IMR-90 (cell line): ENCODE measurements around the gene COL23A1. TPM values are rescaled to one million over a fixed set of nuclear protein-coding genes. Genes with fewer than 3 reads are reported as not detected.

ENCODE experiments used
- ATAC-seq: fragments of 200-7000 bp; cut with Tn5 transposase; 2 replicates; pipeline ENCODE4 v1.9.1; 2020; ENCODE audit warnings: low read depth, mild to moderate bottlenecking, moderate library complexity
- BruUV-seq: library from RNA; stranded (reverse); fragments of 400-500 nt; replicated peaks from 2 replicates; lab custom pipeline; 2021; lab: Mats Ljungman, UMichigan
- CTCF ChIA-PET: fragments of 300-600 bp; formaldehyde crosslinking; extraction: SDS; loops from one replicate; lab custom pipeline; 2021; ENCODE audit warnings: antibody characterized with exemption; lab: Yijun Ruan, JAX
- POLR2A ChIA-PET: fragments of 300-600 bp; sonication (Branson Sonifier 250); formaldehyde crosslinking; loops from one replicate; lab custom pipeline; 2022; ENCODE audit warnings: antibody characterized with exemption; ENCODE audit not compliant: unreplicated experiment; lab: Charles Lee
- DNase-seq: peaks from one replicate; pipeline ENCODE4 v3.0.0; 2013
- H2AFZ ChIP-seq: replicated peaks from 2 replicates; pipeline ENCODE3; 2013; ENCODE audit warnings: low read length, mild to moderate bottlenecking; ENCODE audit not compliant: poor library complexity
- H2AK5ac ChIP-seq: 2 replicates; pipeline ENCODE4 v1.6.1; 2013; ENCODE audit warnings: low read depth, low read length, inconsistent platforms
- H2AK9ac ChIP-seq: replicated peaks from 2 replicates; pipeline ENCODE3; 2013; ENCODE audit warnings: mild to moderate bottlenecking, low read depth, low read length, moderate library complexity; ENCODE audit not compliant: poor library complexity
- H2BK120ac ChIP-seq: 2 replicates; pipeline ENCODE4 v1.6.1; 2013; ENCODE audit warnings: low read depth, low read length, inconsistent platforms
- H2BK15ac ChIP-seq: 3 replicates; pipeline ENCODE4 v1.6.1; 2013; ENCODE audit warnings: low read depth, low read length, inconsistent platforms
- H2BK20ac ChIP-seq: 2 replicates; pipeline ENCODE4 v1.6.1; 2013; ENCODE audit warnings: low read depth, mild to moderate bottlenecking, inconsistent platforms, low read length, moderate library complexity
- H2BK5ac ChIP-seq: 2 replicates; pipeline ENCODE4 v1.6.1; 2013; ENCODE audit warnings: mild to moderate bottlenecking, low read depth, low read length, inconsistent platforms; ENCODE audit not compliant: poor library complexity, severe bottlenecking
- H3K14ac ChIP-seq: replicated peaks from 2 replicates; pipeline ENCODE4 v1.6.1; 2013; ENCODE audit warnings: low read depth, low read length, inconsistent platforms
- H3K18ac ChIP-seq: 2 replicates; pipeline ENCODE4 v1.6.1; 2013; ENCODE audit warnings: low read depth, low read length, control low read depth
- H3K23ac ChIP-seq: 2 replicates; pipeline ENCODE4 v1.6.1; 2013; ENCODE audit warnings: low read depth, low read length, inconsistent platforms
- H3K27ac ChIP-seq: 2 replicates; pipeline ENCODE4 v1.5.1; 2013; ENCODE audit warnings: mild to moderate bottlenecking, control low read depth, low read length; ENCODE audit not compliant: insufficient read depth
- H3K27me3 ChIP-seq: 2 replicates; pipeline ENCODE4 v1.6.1; 2013; ENCODE audit warnings: low read length; ENCODE audit not compliant: control insufficient read depth, insufficient read depth
- H3K36me3 ChIP-seq: 2 replicates; pipeline ENCODE4 v1.6.1; 2013; ENCODE audit warnings: low read length, mixed read lengths; ENCODE audit not compliant: control insufficient read depth, insufficient read depth
- H3K4ac ChIP-seq: 2 replicates; pipeline ENCODE4 v1.6.1; 2013; ENCODE audit warnings: low read depth, low read length, inconsistent platforms
- H3K4me1 ChIP-seq: 2 replicates; pipeline ENCODE4 v1.6.1; 2013; ENCODE audit warnings: low read length, mixed read lengths; ENCODE audit not compliant: control insufficient read depth, insufficient read depth
- H3K4me2 ChIP-seq: 2 replicates; pipeline ENCODE4 v1.6.1; 2013; ENCODE audit warnings: low read depth, mild to moderate bottlenecking, control low read depth, low read length, moderate library complexity
- H3K4me3 ChIP-seq: 2 replicates; pipeline ENCODE4 v1.5.1; 2013; ENCODE audit warnings: low read depth, mild to moderate bottlenecking, control low read depth, low read length, moderate library complexity; ENCODE audit not compliant: insufficient read depth
- H3K56ac ChIP-seq: 2 replicates; pipeline ENCODE4 v1.6.1; 2013; ENCODE audit warnings: low read length, inconsistent platforms; ENCODE audit not compliant: insufficient read depth; ENCODE audit errors: extremely low read depth
- H3K79me1 ChIP-seq, 2 experiments: 2 replicates each; pipeline ENCODE4 v1.6.1; 2013; ENCODE audit warnings: low read length in 2 of 2, inconsistent platforms in 1 of 2, low read depth in 1 of 2
- H3K9ac ChIP-seq: 2 replicates; pipeline ENCODE4 v1.6.1; 2013; ENCODE audit warnings: low read depth, low read length, control low read depth
- H3K9me1 ChIP-seq: 2 replicates; pipeline ENCODE4 v1.6.1; 2013; ENCODE audit warnings: low read length, inconsistent platforms; ENCODE audit not compliant: insufficient read depth
- H3K9me3 ChIP-seq: 2 replicates; pipeline ENCODE4 v1.6.1; 2013; ENCODE audit warnings: low read length; ENCODE audit not compliant: control insufficient read depth, insufficient read depth
- H4K20me1 ChIP-seq: 2 replicates; pipeline ENCODE4 v1.6.1; 2013; ENCODE audit warnings: low read length, inconsistent platforms; ENCODE audit not compliant: insufficient read depth
- H4K5ac ChIP-seq: 2 replicates; pipeline ENCODE4 v1.6.1; 2013; ENCODE audit warnings: mild to moderate bottlenecking, low read depth, low read length, control low read depth
- H4K8ac ChIP-seq, 2 experiments: 2 replicates each; pipeline ENCODE4 v1.6.1; 2013; ENCODE audit warnings: low read depth in 2 of 2, low read length in 2 of 2, control low read depth in 1 of 2, inconsistent platforms in 1 of 2
- H4K91ac ChIP-seq: 2 replicates; pipeline ENCODE4 v1.6.1; 2013; ENCODE audit warnings: low read depth, low read length, inconsistent platforms; ENCODE audit not compliant: insufficient read depth
- BHLHE40 ChIP-seq: fragments of 150-350 bp; IDR thresholded peaks from 2 replicates; pipeline ENCODE4 v1.6.1; 2016; ENCODE audit warnings: mild to moderate bottlenecking, low read depth, low read length
- CEBPB ChIP-seq: IDR thresholded peaks from 2 replicates; pipeline ENCODE4 v1.6.1; 2012; ENCODE audit warnings: low read depth, low read length, improper control_type of control experiment
- FOS ChIP-seq: fragments of 150-350 bp; IDR thresholded peaks from 2 replicates; pipeline ENCODE4 v1.6.1; 2016; ENCODE audit warnings: low read depth, low read length
- MAFK ChIP-seq: IDR thresholded peaks from 2 replicates; pipeline ENCODE4 v1.6.1; 2012; ENCODE audit warnings: low read depth, low read length, improper control_type of control experiment
- MAZ ChIP-seq: IDR thresholded peaks from 2 replicates; pipeline ENCODE4 v1.6.1; 2012; ENCODE audit warnings: low read depth, mild to moderate bottlenecking, low read length, improper control_type of control experiment, moderate library complexity, borderline replicate concordance
- MXI1 ChIP-seq: IDR thresholded peaks from 2 replicates; pipeline ENCODE4 v1.6.1; 2012; ENCODE audit warnings: low read depth, mild to moderate bottlenecking, low read length, moderate library complexity, borderline replicate concordance
- NFE2L2 ChIP-seq: fragments of 150-350 bp; IDR thresholded peaks from 2 replicates; pipeline ENCODE4 v1.6.1; 2016; ENCODE audit warnings: low read depth, mild to moderate bottlenecking, low read length
- POLR2A ChIP-seq: IDR thresholded peaks from 2 replicates; pipeline ENCODE4 v1.6.1; 2012; ENCODE audit warnings: mild to moderate bottlenecking, low read depth, low read length
- RAD21 ChIP-seq: IDR thresholded peaks from 2 replicates; pipeline ENCODE4 v1.6.1; 2012; ENCODE audit warnings: low read length, improper control_type of control experiment
- RCOR1 ChIP-seq: IDR thresholded peaks from 2 replicates; pipeline ENCODE4 v1.6.1; 2012; ENCODE audit warnings: mild to moderate bottlenecking, low read length, improper control_type of control experiment; ENCODE audit not compliant: insufficient replicate concordance
- RFX5 ChIP-seq: IDR thresholded peaks from 2 replicates; pipeline ENCODE4 v1.8.0; 2012; ENCODE audit warnings: low read depth, mild to moderate bottlenecking, low read length, moderate library complexity
- SMC3 ChIP-seq: fragments of 150-350 bp; IDR thresholded peaks from 2 replicates; pipeline ENCODE4 v1.6.1; 2016; ENCODE audit warnings: low read depth, mild to moderate bottlenecking, antibody characterized with exemption, low read length, moderate library complexity
- WGBS, 2 experiments: methylation state at CpG; one replicate each; pipeline versions ENCODE4 v1.1.5 to v1.1.7; 2013; ENCODE audit warnings: missing lambda C conversion rate in 2 of 2; ENCODE audit not compliant: insufficient read length in 1 of 2; ENCODE audit errors: extremely low coverage in 2 of 2; 5-methylcytosine and 5-hydroxymethylcytosine counted together
- dilution Hi-C: fragments of 300-500 bp; cut with HindIII; formaldehyde crosslinking; loops from one replicate; pipeline ENCODE4 v1.14.3; 2018; ENCODE audit warnings: low sequenced_read_pairs; ENCODE audit not compliant: unreplicated experiment
- in situ Hi-C: fragments of 300-500 bp; cut with MboI; formaldehyde crosslinking; loops from 3 replicates; pipeline ENCODE4 v1.14.3; 2019; ENCODE audit warnings: low sequenced_read_pairs, inconsistent platforms, mixed read lengths
- intact Hi-C: fragments of 100-400 bp; cut with micrococcal nuclease; formaldehyde crosslinking; loops from 2 replicates; pipeline ENCODE4 v1.10.0; 2022
- polyA plus RNA-seq, 3 experiments: library from polyadenylated mRNA; depleted of rRNA; stranded (reverse); fragments of >200 nt; gene quantifications; 2 replicates each; pipeline ENCODE4 v1.2.3, GENCODE V29; 2012; ENCODE audit warnings: low replicate concordance in 1 of 3
- total RNA-seq: library from RNA; depleted of rRNA; stranded (reverse); fragments of >200 nt; gene quantifications from 2 replicates; pipeline ENCODE4 v1.2.3, GENCODE V29; 2012
- TF ChIP-seq, protein P1 (sequence below): fragments of 150-350 bp; IDR thresholded peaks from 2 replicates; pipeline ENCODE4 v1.6.1; 2017; ENCODE audit warnings: mild to moderate bottlenecking, antibody characterized with exemption, low read length, low read depth
- TF ChIP-seq, protein P2 (sequence below): fragments of 150-350 bp; IDR thresholded peaks from 2 replicates; pipeline ENCODE4 v1.6.1; 2016; ENCODE audit warnings: low read depth, mild to moderate bottlenecking, low read length, moderate library complexity, borderline replicate concordance

Gene COL23A1
- total and polyA plus RNA-seq, 2 of the 4 experiments (the other 2 are of a cell fraction) = not detected

DNA sequence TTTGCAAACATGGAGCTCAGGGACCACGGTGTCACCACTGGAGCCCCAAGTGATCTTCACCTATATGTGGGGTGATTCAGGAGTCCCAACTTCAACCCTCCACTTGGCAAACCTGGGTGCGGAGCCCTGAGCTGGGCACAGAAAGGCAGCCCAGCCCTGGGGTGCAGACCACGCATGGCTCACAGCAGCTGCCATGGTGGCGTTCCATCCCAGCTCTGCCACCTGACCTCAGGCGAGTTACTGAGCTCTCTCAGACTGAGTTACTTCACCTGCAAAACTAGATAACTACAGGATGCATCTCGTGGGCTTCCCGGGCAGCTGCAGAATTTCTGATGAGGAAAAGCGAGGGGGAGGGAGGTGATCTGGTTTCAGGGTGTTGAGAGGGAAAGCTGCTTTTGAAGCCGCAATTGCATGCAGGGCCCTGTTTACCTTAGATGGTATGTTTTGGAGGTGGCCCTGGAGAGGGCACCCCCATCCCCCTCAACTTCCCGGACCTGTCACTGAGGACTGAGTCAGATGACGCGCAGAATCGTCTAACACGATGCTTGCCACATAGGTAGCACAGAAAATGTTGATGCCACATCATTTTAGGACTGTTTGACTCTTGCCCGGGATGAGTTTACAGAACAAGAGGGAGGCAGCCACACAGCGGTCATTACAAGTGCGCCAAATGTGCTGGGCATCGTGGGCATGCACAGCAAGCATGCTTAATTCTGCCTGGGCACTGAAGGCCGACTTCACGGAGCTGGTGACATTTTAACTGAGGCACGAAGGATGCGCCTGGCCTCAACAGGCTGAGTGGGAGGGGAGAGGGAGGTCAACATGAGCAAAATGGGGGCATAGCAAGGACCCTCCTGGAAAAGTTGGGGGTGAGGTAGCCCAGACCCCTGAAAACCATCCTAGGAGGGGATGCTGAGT is 154.6 kb downstream of the COL23A1 start (continued):
- TF ChIP-seq RCOR1 = no peak

DNA sequence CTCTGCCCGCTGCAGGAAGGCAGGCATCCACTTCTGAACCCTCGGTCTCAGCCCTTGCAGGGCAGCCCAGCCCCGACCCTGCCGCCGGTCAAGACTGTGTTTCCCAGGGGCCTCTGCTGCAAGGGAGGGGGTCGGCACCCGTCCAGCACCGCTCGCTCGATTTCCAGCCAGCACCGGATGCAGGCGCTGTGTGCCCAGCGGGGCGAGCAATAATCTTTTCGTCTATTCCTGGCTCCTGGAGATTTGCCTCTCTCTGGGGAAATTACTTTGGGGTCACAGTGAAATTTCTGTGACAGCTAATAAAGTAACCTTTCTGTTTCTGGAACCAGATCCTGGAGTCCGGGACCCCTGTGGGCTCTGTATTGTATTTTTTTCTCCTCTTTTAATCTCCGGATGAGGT is 155.3 kb downstream of the COL23A1 start:
- no TSS peak for BruUV-seq
- TF ChIP-seq MAFK (no peak), POLR2A (no peak), SMC3 (no peak), CEBPB (no peak), FOS (no peak), NFE2L2 (no peak), MAZ (no peak), RCOR1 (no peak), BHLHE40 (no peak), MXI1 (no peak), RAD21 (no peak), RFX5 (no peak)
- TF ChIP-seq, protein P1, sequence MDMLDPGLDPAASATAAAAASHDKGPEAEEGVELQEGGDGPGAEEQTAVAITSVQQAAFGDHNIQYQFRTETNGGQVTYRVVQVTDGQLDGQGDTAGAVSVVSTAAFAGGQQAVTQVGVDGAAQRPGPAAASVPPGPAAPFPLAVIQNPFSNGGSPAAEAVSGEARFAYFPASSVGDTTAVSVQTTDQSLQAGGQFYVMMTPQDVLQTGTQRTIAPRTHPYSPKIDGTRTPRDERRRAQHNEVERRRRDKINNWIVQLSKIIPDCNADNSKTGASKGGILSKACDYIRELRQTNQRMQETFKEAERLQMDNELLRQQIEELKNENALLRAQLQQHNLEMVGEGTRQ = no peak
- TF ChIP-seq, protein P2, sequence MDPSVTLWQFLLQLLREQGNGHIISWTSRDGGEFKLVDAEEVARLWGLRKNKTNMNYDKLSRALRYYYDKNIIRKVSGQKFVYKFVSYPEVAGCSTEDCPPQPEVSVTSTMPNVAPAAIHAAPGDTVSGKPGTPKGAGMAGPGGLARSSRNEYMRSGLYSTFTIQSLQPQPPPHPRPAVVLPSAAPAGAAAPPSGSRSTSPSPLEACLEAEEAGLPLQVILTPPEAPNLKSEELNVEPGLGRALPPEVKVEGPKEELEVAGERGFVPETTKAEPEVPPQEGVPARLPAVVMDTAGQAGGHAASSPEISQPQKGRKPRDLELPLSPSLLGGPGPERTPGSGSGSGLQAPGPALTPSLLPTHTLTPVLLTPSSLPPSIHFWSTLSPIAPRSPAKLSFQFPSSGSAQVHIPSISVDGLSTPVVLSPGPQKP = no peak

More for the DNA sequence above, 155.3 kb downstream of the COL23A1 start:
- no peak overlapping the region for H2BK15ac ChIP-seq
- no peaks in the 10 kb centered on the region for H3K9me1 ChIP-seq
- CTCF ChIA-PET = no interaction called here
- in situ Hi-C loops (no loop called here), dilution Hi-C loops (no loop called here), intact Hi-C loops (no loop called here)
- ATAC-seq = no peak
- no peak overlapping the region for H3K27ac ChIP-seq
- no peak overlapping the region for H3K4ac ChIP-seq
- no peaks in the 10 kb centered on the region for H3K79me1 ChIP-seq
- no peaks in the 10 kb centered on the region for H4K20me1 ChIP-seq
- H3K36me3 ChIP-seq = no peaks in the 10 kb centered on the region
- no peaks in the 10 kb centered on the region for H3K4me1 ChIP-seq
- H3K4me3 ChIP-seq = no peak overlapping the region
- H2AK5ac ChIP-seq = no peak overlapping the region
- H3K14ac ChIP-seq = no peak overlapping the region
- no peak overlapping the region for H3K23ac ChIP-seq
- 56% methylated on average over 1 of the region's 17 CpGs; no CpG with 5 or more reads in 1 of the 2 experiments for WGBS, 2 experiments
- H4K8ac ChIP-seq = no peak overlapping the region
- no peak for DNase-seq
- no peak overlapping the region for H3K18ac ChIP-seq
- no peaks in the 10 kb centered on the region; the same call in 1 of the 2 replicates for H3K27me3 ChIP-seq
- no peak overlapping the region for H2BK20ac ChIP-seq
- H3K9me3 ChIP-seq = peaks cover 23% of the 10 kb centered on the region
- no peak overlapping the region for H3K56ac ChIP-seq
- H4K91ac ChIP-seq = no peak overlapping the region
- H2BK5ac ChIP-seq = no peak overlapping the region
- H2BK120ac ChIP-seq = no peak overlapping the region
- H3K9ac ChIP-seq = no peak overlapping the region
- no peak overlapping the region for H4K5ac ChIP-seq
- H2AFZ ChIP-seq = no peak overlapping the region
- no peak overlapping the region for H2AK9ac ChIP-seq
- POLR2A ChIA-PET = no interaction called here
- no peak overlapping the region for H3K4me2 ChIP-seq
